Ishikawa (cell line): ENCODE measurements around the gene ETV3L.

Experiments used
- CEBPB ChIP-seq: IDR thresholded peaks from 2 replicates; pipeline ENCODE4 v1.6.1; 2012
- CREB1 ChIP-seq: IDR thresholded peaks from 2 replicates; pipeline ENCODE4 v1.6.1; 2012; ENCODE audit warnings: low read depth
- EGR1 ChIP-seq: IDR thresholded peaks from 2 replicates; pipeline ENCODE4 v1.6.1; 2012
- EP300 ChIP-seq: IDR thresholded peaks from 2 replicates; pipeline ENCODE4 v1.6.1; 2012; ENCODE audit warnings: borderline replicate concordance
- FOXM1 ChIP-seq: IDR thresholded peaks from 2 replicates; pipeline ENCODE4 v1.6.1; 2012; ENCODE audit warnings: low read depth, borderline replicate concordance
- MAX ChIP-seq: IDR thresholded peaks from 2 replicates; pipeline ENCODE4 v1.6.1; 2012
- NFIC ChIP-seq: IDR thresholded peaks from 2 replicates; pipeline ENCODE4 v1.6.1; 2012
- RAD21 ChIP-seq: IDR thresholded peaks from 2 replicates; pipeline ENCODE4 v1.6.1; 2012; ENCODE audit warnings: low read depth
- REST ChIP-seq: IDR thresholded peaks from 2 replicates; pipeline ENCODE4 v1.6.1; 2012; ENCODE audit warnings: low read depth, mild to moderate bottlenecking
- TAF1 ChIP-seq: IDR thresholded peaks from 2 replicates; pipeline ENCODE4 v1.6.1; 2012; ENCODE audit warnings: low read depth, mild to moderate bottlenecking
- TCF12 ChIP-seq: IDR thresholded peaks from 2 replicates; pipeline ENCODE4 v1.6.1; 2012; ENCODE audit warnings: low read depth
- TEAD4 ChIP-seq: IDR thresholded peaks from 2 replicates; pipeline ENCODE4 v1.6.1; 2012
- YY1 ChIP-seq: IDR thresholded peaks from 2 replicates; pipeline ENCODE4 v1.6.1; 2012; ENCODE audit warnings: low read depth

GRCh38 chr1:157119448-157119847 lies 19.8 kb upstream of the ETV3L start:
- no peak for TF ChIP-seq NFIC
- TF ChIP-seq MAX, result no peak
- TF ChIP-seq CREB1, result no peak
- no peak for TF ChIP-seq RAD21
- TF ChIP-seq REST, result no peak
- TF ChIP-seq EGR1, result no peak
- no peak for TF ChIP-seq EP300
- TF ChIP-seq FOXM1, result no peak
- TF ChIP-seq CEBPB, result no peak
- TF ChIP-seq TEAD4, result no peak
- no peak for TF ChIP-seq YY1
- no peak for TF ChIP-seq TAF1
- TF ChIP-seq TCF12, result no peak
